GM12892 (cell line): ENCODE measurements around the gene ANTXR1.

ENCODE experiments used
- POLR2A ChIP-seq: IDR thresholded peaks from 2 replicates; pipeline ENCODE4 v1.6.1; 2011; ENCODE audit warnings: low read depth, low read length, control low read depth
- POLR2AphosphoS5 ChIP-seq: IDR thresholded peaks from 2 replicates; pipeline ENCODE4 v1.6.1; 2011; ENCODE audit warnings: low read depth, low read length, control low read depth
- TAF1 ChIP-seq: IDR thresholded peaks from 2 replicates; pipeline ENCODE4 v1.6.1; 2011; ENCODE audit warnings: low read depth, mild to moderate bottlenecking, control low read depth, low read length, borderline replicate concordance

DNA sequence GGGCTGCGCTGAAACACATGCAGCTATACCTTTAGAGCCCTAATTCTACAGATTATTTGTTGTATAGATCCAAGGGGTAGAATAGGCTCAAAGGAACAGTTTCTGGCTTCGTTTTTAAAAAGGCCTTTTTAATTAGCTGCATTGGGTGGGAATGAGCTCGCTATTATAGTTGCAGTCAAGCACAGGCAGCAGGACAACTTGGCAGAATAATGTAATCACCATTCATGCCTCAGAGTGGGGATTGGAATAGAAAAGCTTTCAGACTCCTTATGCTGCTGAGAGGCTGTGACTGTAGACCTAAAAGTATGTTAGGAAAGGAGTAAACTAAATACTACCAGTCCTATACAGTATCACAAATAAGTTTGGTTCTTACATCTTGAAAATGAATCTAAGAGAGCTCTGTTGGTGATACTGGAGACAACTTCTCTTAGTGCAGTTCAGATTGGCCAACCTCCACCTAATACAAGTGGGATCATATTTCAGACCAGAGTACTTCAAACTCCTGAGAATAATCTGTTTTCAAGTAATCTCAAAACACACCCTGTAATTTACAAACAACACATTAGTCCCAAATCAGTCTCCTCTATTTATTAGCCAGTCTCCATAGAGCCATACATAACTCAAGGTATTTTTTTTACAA lies 121.4 kb downstream of the ANTXR1 start:
- TF ChIP-seq TAF1 = no peak
- no peak for TF ChIP-seq POLR2AphosphoS5
- no peak for TF ChIP-seq POLR2A
